CD14-positive monocyte (primary cell): ENCODE data around the gene GLDC. TPM values are rescaled to one million over a fixed set of nuclear protein-coding genes. Genes with fewer than 3 reads are reported as not detected.

Experiments used
- DNase-seq, 3 donors: peaks; one replicate each; pipeline ENCODE4 v3.0.0-alpha.2; 2011 to 2022
- H2AFZ ChIP-seq: 2 replicates; pipeline ENCODE4 v1.6.0; 2012; ENCODE audit warnings: mild to moderate bottlenecking, low read depth, low read length, inconsistent platforms; ENCODE audit not compliant: insufficient read depth, poor library complexity, severe bottlenecking
- H3K27ac ChIP-seq, 2 donors: 1 replicate in 1 of 2; 2 replicates in 1 of 2; pipeline ENCODE4 v1.5.1; 2012 to 2013; ENCODE audit warnings: low read length in 2 of 2, control low read depth in 1 of 2, inconsistent platforms in 1 of 2, low read depth in 1 of 2, mild to moderate bottlenecking in 1 of 2
- H3K27me3 ChIP-seq, 2 donors: one replicate each; pipeline versions ENCODE4 v1.6.0 to v1.6.1; 2011 to 2013; ENCODE audit warnings: low read length in 2 of 2; ENCODE audit not compliant: control insufficient read depth in 2 of 2, insufficient read depth in 2 of 2
- H3K36me3 ChIP-seq, 2 donors: replicated peaks in 1 of 2; 1 replicate in 1 of 2; 2 replicates in 1 of 2; pipeline versions ENCODE4 v1.5.1 to v1.6.1; 2012 to 2013; ENCODE audit warnings: low read length in 2 of 2, control low read depth in 1 of 2, inconsistent platforms in 1 of 2, mild to moderate bottlenecking in 1 of 2; ENCODE audit not compliant: insufficient read depth in 2 of 2, control insufficient read depth in 1 of 2
- H3K4me1 ChIP-seq, 2 donors: 1 replicate in 1 of 2; 2 replicates in 1 of 2; pipeline versions ENCODE4 v1.5.1 to v1.6.1; 2012 to 2013; ENCODE audit warnings: low read length in 2 of 2, control low read depth in 1 of 2, inconsistent platforms in 1 of 2, mild to moderate bottlenecking in 1 of 2, moderate library complexity in 1 of 2; ENCODE audit not compliant: insufficient read depth in 2 of 2, control insufficient read depth in 1 of 2
- H3K4me2 ChIP-seq: replicated peaks from 2 replicates; pipeline ENCODE3; 2012; ENCODE audit warnings: low read length, moderate library complexity, mild to moderate bottlenecking; ENCODE audit not compliant: poor library complexity, severe bottlenecking; ENCODE audit errors: extremely low read depth
- H3K4me3 ChIP-seq, 3 experiments: fragments of 200-600 bp in 1 of 3; sonication (generic) in 1 of 3; replicated peaks in 1 of 3; 1 replicate in 2 of 3; 2 replicates in 1 of 3; pipeline ENCODE4 v1.5.1; 2011 to 2013; ENCODE audit warnings: low read length in 3 of 3, mild to moderate bottlenecking in 3 of 3, control low read depth in 2 of 3, low read depth in 2 of 3, inconsistent platforms in 1 of 3, moderate library complexity in 1 of 3
- H3K79me2 ChIP-seq: 2 replicates; pipeline ENCODE4 v1.6.0; 2012; ENCODE audit warnings: mild to moderate bottlenecking, control low read depth, inconsistent platforms, low read length, moderate library complexity; ENCODE audit not compliant: insufficient read depth
- H3K9ac ChIP-seq: 2 replicates; pipeline ENCODE4 v1.6.0; 2017; ENCODE audit warnings: low read length, mild to moderate bottlenecking; ENCODE audit not compliant: insufficient read depth, poor library complexity, severe bottlenecking
- H3K9me3 ChIP-seq, 2 donors: replicated peaks in 1 of 2; 1 replicate in 1 of 2; 2 replicates in 1 of 2; pipeline versions ENCODE4 v1.5.1 to v1.6.1; 2012 to 2013; ENCODE audit warnings: low read length in 2 of 2, control low read depth in 1 of 2; ENCODE audit not compliant: control insufficient read depth in 1 of 2, insufficient read depth in 1 of 2
- H4K20me1 ChIP-seq: 2 replicates; pipeline ENCODE4 v1.6.0; 2012; ENCODE audit warnings: mild to moderate bottlenecking, low read length, control low read depth, moderate library complexity; ENCODE audit not compliant: insufficient read depth
- H3K27ac Mint-ChIP-seq, 7 donors: one replicate each; pipeline ENCODE4 v1.8.0; 2020; ENCODE audit warnings: mild to moderate bottlenecking in 7 of 7, mixed read lengths in 7 of 7, moderate library complexity in 6 of 7, inconsistent platforms in 2 of 7
- H3K27me3 Mint-ChIP-seq, 3 donors: one replicate each; pipeline ENCODE4 v1.8.0; 2021 to 2022; ENCODE audit warnings: low read depth in 3 of 3, mild to moderate bottlenecking in 3 of 3, mixed read lengths in 3 of 3, moderate library complexity in 3 of 3, inconsistent platforms in 1 of 3
- H3K36me3 Mint-ChIP-seq, 2 donors: one replicate each; pipeline ENCODE4 v1.8.0; 2020; ENCODE audit warnings: mixed read lengths in 2 of 2, inconsistent platforms in 1 of 2, mild to moderate bottlenecking in 1 of 2
- H3K4me1 Mint-ChIP-seq: one replicate; pipeline ENCODE4 v1.8.0; 2020; ENCODE audit warnings: mild to moderate bottlenecking, mixed read lengths
- H3K4me3 Mint-ChIP-seq, 2 donors: one replicate each; pipeline ENCODE4 v1.8.0; 2020; ENCODE audit warnings: mild to moderate bottlenecking in 2 of 2, mixed read lengths in 2 of 2, moderate library complexity in 1 of 2
- H3K9me3 Mint-ChIP-seq, 7 donors: one replicate each; pipeline ENCODE4 v1.8.0; 2020 to 2022; ENCODE audit warnings: mixed read lengths in 7 of 7, mild to moderate bottlenecking in 6 of 7, moderate library complexity in 6 of 7, inconsistent platforms in 2 of 7
- CTCF ChIP-seq: fragments of 200-600 bp; IDR thresholded peaks from one replicate; pipeline ENCODE4 v1.8.0; 2022; ENCODE audit warnings: antibody characterized with exemption, mild to moderate bottlenecking
- WGBS: methylation state at CpG from one replicate; pipeline ENCODE4 v1.1.5; 2013; ENCODE audit warnings: missing lambda C conversion rate; ENCODE audit not compliant: insufficient coverage; 5-methylcytosine and 5-hydroxymethylcytosine counted together
- intact Hi-C, 2 donors: fragments of 100-400 bp; cut with micrococcal nuclease; formaldehyde crosslinking; loops; one replicate each; pipeline versions ENCODE4 v1.15.0 to v1.15.1; 2023
- polyA plus RNA-seq, 3 donors: library from polyadenylated mRNA; depleted of rRNA in 1 of 3; unstranded in 2 of 3; stranded (reverse) in 1 of 3; fragments of 300-500 nt in 2 of 3; fragments of >200 nt in 1 of 3; fragmentation: Illumina TruSeq in 2 of 3; gene quantifications; 1 replicate in 2 of 3; 2 replicates in 1 of 3; pipeline ENCODE4 v1.2.3, GENCODE V29; 2012 to 2021

The GLDC gene
- polyA plus RNA-seq, 3 donors: not detected

- Mint-ChIP-seq H3K4me3 (no peak overlapping the region), H3K36me3 (no peaks in the 10 kb centered on the region), H3K9me3 (peaks cover 0 to 3% (median 0%) of the 10 kb centered on the region in 7 donors), H3K27ac (no peak overlapping the region), H3K27me3 (peaks cover 3 to 5% (median 3%) of the 10 kb centered on the region in 3 donors), H3K4me1 (no peaks in the 10 kb centered on the region)
- WGBS: 87% methylated on average over 5 of the region's 5 CpGs
- no peaks in the 10 kb centered on the region for H3K27me3 ChIP-seq
- H3K4me1 ChIP-seq: no peaks in the 10 kb centered on the region
- H3K36me3 ChIP-seq: no peaks in the 10 kb centered on the region
- DNase-seq: no peak
- H3K4me3 ChIP-seq: no peak overlapping the region
- no peaks in the 10 kb centered on the region for H3K9me3 ChIP-seq
- H2AFZ ChIP-seq: no peak overlapping the region
- no peaks in the 10 kb centered on the region for H3K79me2 ChIP-seq
- no peak for TF ChIP-seq CTCF
- H4K20me1 ChIP-seq: no peaks in the 10 kb centered on the region
- H3K9ac ChIP-seq: no peak overlapping the region
- H3K4me2 ChIP-seq: no peak overlapping the region
- intact Hi-C loops: no loop called here
- H3K27ac ChIP-seq: no peak overlapping the region
Observed at GRCh38 chr9:6605202-6605601, 40.3 kb downstream of the GLDC start.

- no peaks in the 10 kb centered on the region for H3K36me3 ChIP-seq
- no peak for DNase-seq
- H3K4me3 ChIP-seq: no peak overlapping the region
- intact Hi-C loops: no loop called here
- no peak overlapping the region for H3K9ac ChIP-seq
- H3K36me3 Mint-ChIP-seq: no peaks in the 10 kb centered on the region
- no peaks in the 10 kb centered on the region for H3K27me3 ChIP-seq
- no peaks in the 10 kb centered on the region for H3K4me1 Mint-ChIP-seq
- H2AFZ ChIP-seq: no peak overlapping the region
- H3K9me3 ChIP-seq: no peaks in the 10 kb centered on the region
- TF ChIP-seq CTCF: no peak
- no peaks in the 10 kb centered on the region for H3K9me3 Mint-ChIP-seq
- H3K4me1 ChIP-seq: no peaks in the 10 kb centered on the region
- H4K20me1 ChIP-seq: no peaks in the 10 kb centered on the region
- no CpG with 5 or more reads among the region's 4 CpGs for WGBS
- no peak overlapping the region for H3K27ac ChIP-seq
- no peak overlapping the region for H3K4me3 Mint-ChIP-seq
- no peak overlapping the region for H3K27ac Mint-ChIP-seq
- H3K4me2 ChIP-seq: no peak overlapping the region
- no peaks in the 10 kb centered on the region for H3K79me2 ChIP-seq
- H3K27me3 Mint-ChIP-seq: peaks cover 0 to 5% (median 4%) of the 10 kb centered on the region in 3 donors
Observed at GRCh38 chr9:6600426-6600825, 45.1 kb downstream of the GLDC start.
